K562 (cell line): ENCODE measurements around the gene SLC22A23. TPM values are rescaled to one million over a fixed set of nuclear protein-coding genes. Genes with fewer than 3 reads are reported as not detected.

Experiments used
- ATAC-seq: fragments of 200-7000 bp; cut with Tn5 transposase; 3 replicates; pipeline ENCODE4 v1.9.1; 2020; ENCODE audit warnings: moderate library complexity
- BruUV-seq: library from RNA; stranded (reverse); fragments of 400-500 nt; replicated peaks from 2 replicates; lab custom pipeline; 2021; lab: Mats Ljungman, UMichigan
- CTCF ChIA-PET: fragments of 300-600 bp; formaldehyde crosslinking; extraction: SDS; loops from one replicate; lab custom pipeline; 2021; ENCODE audit warnings: low intra/inter-chr PET ratio; lab: Yijun Ruan, JAX
- POLR2A ChIA-PET: fragments of 300-600, 350-650 bp; sonication (Branson Sonifier 250); formaldehyde crosslinking; extraction: SDS; loops from one replicate; lab custom pipeline; 2021; ENCODE audit warnings: antibody characterized with exemption, inconsistent platforms; lab: Yijun Ruan, JAX
- DNase-seq, 4 experiments: peaks; one replicate each; pipeline versions ENCODE4 v3.0.0 to v3.0.0-alpha.2; 2011 to 2018; ENCODE audit warnings: low spot score in 3 of 4, mixed read lengths in 3 of 4; ENCODE audit errors: extremely low read depth in 1 of 4
- FAIRE-seq: peaks from 2 replicates; lab custom pipeline; 2011; peaks lifted over from hg19 to GRCh38; lab: Jason Lieb, UNC
- H2AFZ ChIP-seq: 2 replicates; pipeline ENCODE4 v1.6.0; 2011; ENCODE audit warnings: low read depth, low read length, control low read depth, inconsistent platforms
- H3K27ac ChIP-seq: fragments of 200-600 bp; 3 replicates; pipeline ENCODE4 v1.8.0; 2011; ENCODE audit warnings: low read depth, mild to moderate bottlenecking, control low read depth, inconsistent platforms, low read length, moderate library complexity, mixed read lengths; ENCODE audit errors: extremely low read depth
- H3K27me3 ChIP-seq, 2 experiments: fragments of 300-600 bp in 1 of 2; 2 replicates in 1 of 2; 3 replicates in 1 of 2; pipeline versions ENCODE4 v1.6.0 to v1.8.0; 2011; ENCODE audit warnings: inconsistent platforms in 2 of 2, low read length in 2 of 2, mild to moderate bottlenecking in 1 of 2, mixed read lengths in 1 of 2, moderate library complexity in 1 of 2; ENCODE audit not compliant: control insufficient read depth in 2 of 2, insufficient read depth in 2 of 2
- H3K36me3 ChIP-seq: fragments of 300-600 bp; 3 replicates; pipeline ENCODE4 v1.8.0; 2011; ENCODE audit warnings: mild to moderate bottlenecking, low read length, inconsistent platforms; ENCODE audit not compliant: control insufficient read depth, insufficient read depth
- H3K4me1 ChIP-seq, 2 experiments: fragments of 200-600 bp in 1 of 2; replicated peaks in 1 of 2; 2 replicates in 1 of 2; 3 replicates in 1 of 2; pipeline versions ENCODE4 v1.5.1 to v1.8.0; 2011; ENCODE audit warnings: inconsistent platforms in 2 of 2, low read length in 2 of 2, mild to moderate bottlenecking in 1 of 2, mixed read lengths in 1 of 2, moderate library complexity in 1 of 2; ENCODE audit not compliant: control insufficient read depth in 2 of 2, insufficient read depth in 2 of 2
- H3K4me2 ChIP-seq: 2 replicates; pipeline ENCODE4 v1.6.1; 2011; ENCODE audit warnings: low read length, control low read depth, inconsistent platforms, mixed read lengths; ENCODE audit not compliant: insufficient read depth
- H3K4me3 ChIP-seq: fragments of 200-600 bp; sonication (generic), shearing (Covaris generic); 2 replicates; pipeline ENCODE4 v1.5.1; 2016; ENCODE audit warnings: control low read depth, inconsistent platforms
- H3K79me2 ChIP-seq: fragments of 200-600 bp; 3 replicates; pipeline ENCODE4 v1.8.0; 2011; ENCODE audit warnings: low read length, inconsistent platforms; ENCODE audit not compliant: control insufficient read depth, insufficient read depth
- H3K9ac ChIP-seq, 2 experiments: 2 replicates each; pipeline versions ENCODE4 v1.6.0 to v1.6.1; 2011; ENCODE audit warnings: low read depth in 2 of 2, low read length in 2 of 2, control low read depth in 1 of 2, inconsistent platforms in 1 of 2, mild to moderate bottlenecking in 1 of 2, mixed read lengths in 1 of 2; ENCODE audit not compliant: insufficient read depth in 1 of 2
- H3K9me1 ChIP-seq: one replicate; pipeline ENCODE4 v1.6.0; 2011; ENCODE audit warnings: inconsistent platforms, mild to moderate bottlenecking, low read length, moderate library complexity; ENCODE audit not compliant: control insufficient read depth, insufficient read depth
- H3K9me3 ChIP-seq: replicated peaks from 2 replicates; pipeline ENCODE4 v1.5.1; 2011; ENCODE audit warnings: low read depth, low read length, inconsistent platforms; ENCODE audit not compliant: control insufficient read depth, insufficient read depth
- H4K20me1 ChIP-seq: replicated peaks from 2 replicates; pipeline ENCODE4 v1.6.1; 2011; ENCODE audit warnings: low read length, inconsistent platforms, mixed read lengths; ENCODE audit not compliant: control insufficient read depth, insufficient read depth
- CHAMP1 ChIP-seq: fragments of 450-650 bp; IDR thresholded peaks from 2 replicates; pipeline ENCODE4 v1.6.1; 2016; ENCODE audit warnings: mild to moderate bottlenecking
- DLX4 ChIP-seq: fragments of 250-450 bp; sonication (Bioruptor Pico); IDR thresholded peaks from 2 replicates; pipeline ENCODE4 v1.6.1; 2021; ENCODE audit warnings: mild to moderate bottlenecking
- EHMT2 ChIP-seq: fragments of 450-650 bp; IDR thresholded peaks from 2 replicates; pipeline ENCODE4 v1.6.1; 2018; ENCODE audit warnings: antibody characterized with exemption
- HINFP ChIP-seq: fragments of 450-650 bp; conservative IDR thresholded peaks from 2 replicates; pipeline ENCODE4 v1.6.1; 2016; ENCODE audit warnings: missing genetic modification characterization, low read depth, mild to moderate bottlenecking, control low read depth, missing compliant biosample characterization
- HNRNPL ChIP-seq: fragments of 200-400 bp; formaldehyde crosslinking; IDR thresholded peaks from 2 replicates; pipeline ENCODE4 v1.6.1; 2017; ENCODE audit warnings: low read depth, mild to moderate bottlenecking, low read length
- L3MBTL2 ChIP-seq: fragments of 450-650 bp; IDR thresholded peaks from 2 replicates; pipeline ENCODE4 v1.6.1; 2016; ENCODE audit warnings: mild to moderate bottlenecking, moderate library complexity
- SRSF7 ChIP-seq: fragments of 200-400 bp; formaldehyde crosslinking; optimal IDR thresholded peaks from 2 replicates; pipeline ENCODE3; 2017; ENCODE audit warnings: mild to moderate bottlenecking, low read depth, low read length
- STAT5B ChIP-seq: fragments of 250-450 bp; sonication (Bioruptor Pico); IDR thresholded peaks from 2 replicates; pipeline ENCODE4 v1.8.0; 2021; ENCODE audit warnings: mild to moderate bottlenecking, inconsistent platforms
- THRB ChIP-seq: fragments of 450-650 bp; formaldehyde crosslinking; conservative IDR thresholded peaks from 2 replicates; pipeline ENCODE4 v1.4.0; 2022; ENCODE audit warnings: mild to moderate bottlenecking, missing genetic modification characterization
- TOE1 ChIP-seq, 2 experiments: fragments of 450-650 bp in 1 of 2; sonication (generic) in 1 of 2; formaldehyde crosslinking in 1 of 2; IDR thresholded peaks; 2 replicates each; pipeline versions ENCODE4 v1.7.1 to v1.8.0; 2016 to 2022; ENCODE audit warnings: borderline replicate concordance in 2 of 2, mild to moderate bottlenecking in 2 of 2, antibody characterized with exemption in 1 of 2, inconsistent platforms in 1 of 2, low read depth in 1 of 2, missing genetic modification reagents in 1 of 2, moderate library complexity in 1 of 2
- ZBTB33 ChIP-seq: sonication (generic); formaldehyde crosslinking; IDR thresholded peaks from 2 replicates; pipeline ENCODE4 v1.8.1; 2023; ENCODE audit warnings: mild to moderate bottlenecking, missing genetic modification reagents
- ZNF134 ChIP-seq: fragments of 250-450 bp; sonication (Bioruptor Pico); conservative IDR thresholded peaks from 2 replicates; pipeline ENCODE4 v1.4.0; 2020
- ZNF232 ChIP-seq: sonication (generic); formaldehyde crosslinking; IDR thresholded peaks from 2 replicates; pipeline ENCODE4 v1.8.0; 2022; ENCODE audit warnings: mild to moderate bottlenecking, missing genetic modification reagents
- WGBS: fragments of 100-300 bp; shearing (Covaris generic); methylation state at CpG from one replicate; pipeline ENCODE4 v1.1.6; 2016; ENCODE audit warnings: low coverage, mixed read lengths; ENCODE audit not compliant: insufficient coverage; ENCODE audit errors: missing lambda C conversion rate; 5-methylcytosine and 5-hydroxymethylcytosine counted together
- in situ Hi-C: fragments of 300-500 bp; cut with MboI; formaldehyde crosslinking; loops from 4 replicates; pipeline ENCODE4 v1.15.0; 2018; ENCODE audit warnings: inconsistent platforms, mixed read lengths
- intact Hi-C: fragments of 100-400 bp; cut with micrococcal nuclease; formaldehyde crosslinking; loops from 2 replicates; pipeline ENCODE4 v1.14.2; 2022
- polyA plus RNA-seq, 8 experiments: library from polyadenylated mRNA; depleted of rRNA in 4 of 8; stranded (reverse) in 5 of 8; unstranded in 3 of 8; fragments of >200 nt; fragmentation: Nextera tagmentation in 2 of 8; fragmentation: Illumina TruSeq in 1 of 8; extraction: Ambion mirVana in 2 of 8; extraction: Trizol in 1 of 8; gene quantifications; 2 replicates each; pipeline versions ENCODE4 v1.2.1 to v1.2.3, GENCODE V29; 2011 to 2014; ENCODE audit warnings: inconsistent platforms in 1 of 8, missing spikeins in 1 of 8
- total RNA-seq, 7 experiments: library from RNA; depleted of rRNA in 6 of 7; stranded (reverse); fragments of >200 nt in 6 of 7; fragmentation: Illumina TruSeq in 2 of 7; extraction: Trizol in 2 of 7; gene quantifications; 2 replicates each; pipeline versions ENCODE4 v1.2.1 to v1.2.3, GENCODE V29; 2011 to 2021; ENCODE audit warnings: low replicate concordance in 1 of 7

Gene SLC22A23
- total and polyA plus RNA-seq, 9 of the 15 experiments (the other 6 are each of a cell fraction or from before 2014, with no cell fraction given), result 0.30 to 8.7 (median 2.5) TPM

- intact Hi-C loops (no loop called here), in situ Hi-C loops (no loop called here)
- Histone ChIP-seq H3K4me2 (peak overlapping the region; percentile 28), H3K4me3 (no peak overlapping the region), H3K9ac (peak overlapping the region in 1 of 2 experiments; percentile 28; a peak in 2 of 4 replicates), H3K27ac (no peak overlapping the region; the same call in 2 of the 3 replicates), H3K36me3 (no peaks in the 10 kb centered on the region), H3K4me1 (peaks cover 11 to 43% of the 10 kb centered on the region in 2 experiments; a peak in 4 of 5 replicates), H3K27me3 (no peaks in the 10 kb centered on the region), H4K20me1 (no peaks in the 10 kb centered on the region), H3K79me2 (no peaks in the 10 kb centered on the region), H3K9me1 (no peaks in the 10 kb centered on the region), H2AFZ (peak overlapping the region; percentile 46), H3K9me3 (no peaks in the 10 kb centered on the region)
- DNase-seq (peak; percentile 33 to 62 (median 48)), ATAC-seq (peak; percentile 82), FAIRE-seq (peak; percentile 77)
- 7% methylated on average over 13 of the region's 13 CpGs for WGBS
- CTCF ChIA-PET, result no interaction called here
- POLR2A ChIA-PET, result interaction anchor here (0.7 to 2.7 kb wide), 8 partner anchors 9 to 114 kb away, joined by 3 to 18 read pairs (median 4); no protein-coding TSS in a partner anchor
- BruUV-seq, result no TSS peak
- TF ChIP-seq ZNF232 (CRISPR knock-in tag) (no peak), DLX4 (CRISPR knock-in tag) (no peak), CHAMP1 (no peak), ZNF134 (CRISPR knock-in tag) (no peak), ZBTB33 (CRISPR knock-in tag) (no peak), THRB (no peak), HNRNPL (no peak), HINFP (tag) (no peak), L3MBTL2 (no peak), SRSF7 (no peak), STAT5B (CRISPR knock-in tag) (no peak), TOE1 (IDR thresholded peaks at IDR 0.05; ENCODE audit: borderline replicate concordance) (no peak), TOE1 (CRISPR knock-in tag; IDR thresholded peaks at IDR 0.05; ENCODE audit: borderline replicate concordance, low read depth) (no peak), EHMT2 (no peak)
These were observed 34.9 kb downstream of the SLC22A23 start for GRCh38 chr6:3421791-3422434.
